ENCODE data around the gene OR5H14.

DNA sequence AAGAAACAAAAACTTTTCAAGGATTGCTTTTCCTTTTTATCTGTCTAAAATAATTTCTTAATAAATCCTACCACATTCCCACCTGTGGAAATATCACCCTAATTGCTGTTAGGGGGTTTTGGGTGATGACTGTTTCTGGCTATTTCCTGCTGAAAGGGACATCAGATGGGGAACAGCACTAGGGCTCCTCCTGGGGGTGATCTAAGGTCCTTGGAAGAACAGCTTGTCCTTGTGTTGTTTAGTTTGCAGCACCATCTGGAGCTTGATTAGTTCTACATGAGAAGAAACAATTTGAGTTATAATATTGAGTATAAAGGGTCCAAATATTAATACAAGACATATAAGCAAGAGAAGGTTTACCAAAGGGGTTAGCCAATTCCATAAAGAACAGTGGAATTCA lies 37.9 kb downstream of the OR5H14 start:
- TF ChIP-seq, protein P1, sequence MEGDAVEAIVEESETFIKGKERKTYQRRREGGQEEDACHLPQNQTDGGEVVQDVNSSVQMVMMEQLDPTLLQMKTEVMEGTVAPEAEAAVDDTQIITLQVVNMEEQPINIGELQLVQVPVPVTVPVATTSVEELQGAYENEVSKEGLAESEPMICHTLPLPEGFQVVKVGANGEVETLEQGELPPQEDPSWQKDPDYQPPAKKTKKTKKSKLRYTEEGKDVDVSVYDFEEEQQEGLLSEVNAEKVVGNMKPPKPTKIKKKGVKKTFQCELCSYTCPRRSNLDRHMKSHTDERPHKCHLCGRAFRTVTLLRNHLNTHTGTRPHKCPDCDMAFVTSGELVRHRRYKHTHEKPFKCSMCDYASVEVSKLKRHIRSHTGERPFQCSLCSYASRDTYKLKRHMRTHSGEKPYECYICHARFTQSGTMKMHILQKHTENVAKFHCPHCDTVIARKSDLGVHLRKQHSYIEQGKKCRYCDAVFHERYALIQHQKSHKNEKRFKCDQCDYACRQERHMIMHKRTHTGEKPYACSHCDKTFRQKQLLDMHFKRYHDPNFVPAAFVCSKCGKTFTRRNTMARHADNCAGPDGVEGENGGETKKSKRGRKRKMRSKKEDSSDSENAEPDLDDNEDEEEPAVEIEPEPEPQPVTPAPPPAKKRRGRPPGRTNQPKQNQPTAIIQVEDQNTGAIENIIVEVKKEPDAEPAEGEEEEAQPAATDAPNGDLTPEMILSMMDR (IDR thresholded peaks at IDR 0.05), result peak; percentile 31; the same call in 1 of the 2 replicates
- TF ChIP-seq TCF7L2 (IDR thresholded peaks at IDR 0.05; ENCODE audit: low read depth, low read length), result no peak
- TF ChIP-seq, protein P2, sequence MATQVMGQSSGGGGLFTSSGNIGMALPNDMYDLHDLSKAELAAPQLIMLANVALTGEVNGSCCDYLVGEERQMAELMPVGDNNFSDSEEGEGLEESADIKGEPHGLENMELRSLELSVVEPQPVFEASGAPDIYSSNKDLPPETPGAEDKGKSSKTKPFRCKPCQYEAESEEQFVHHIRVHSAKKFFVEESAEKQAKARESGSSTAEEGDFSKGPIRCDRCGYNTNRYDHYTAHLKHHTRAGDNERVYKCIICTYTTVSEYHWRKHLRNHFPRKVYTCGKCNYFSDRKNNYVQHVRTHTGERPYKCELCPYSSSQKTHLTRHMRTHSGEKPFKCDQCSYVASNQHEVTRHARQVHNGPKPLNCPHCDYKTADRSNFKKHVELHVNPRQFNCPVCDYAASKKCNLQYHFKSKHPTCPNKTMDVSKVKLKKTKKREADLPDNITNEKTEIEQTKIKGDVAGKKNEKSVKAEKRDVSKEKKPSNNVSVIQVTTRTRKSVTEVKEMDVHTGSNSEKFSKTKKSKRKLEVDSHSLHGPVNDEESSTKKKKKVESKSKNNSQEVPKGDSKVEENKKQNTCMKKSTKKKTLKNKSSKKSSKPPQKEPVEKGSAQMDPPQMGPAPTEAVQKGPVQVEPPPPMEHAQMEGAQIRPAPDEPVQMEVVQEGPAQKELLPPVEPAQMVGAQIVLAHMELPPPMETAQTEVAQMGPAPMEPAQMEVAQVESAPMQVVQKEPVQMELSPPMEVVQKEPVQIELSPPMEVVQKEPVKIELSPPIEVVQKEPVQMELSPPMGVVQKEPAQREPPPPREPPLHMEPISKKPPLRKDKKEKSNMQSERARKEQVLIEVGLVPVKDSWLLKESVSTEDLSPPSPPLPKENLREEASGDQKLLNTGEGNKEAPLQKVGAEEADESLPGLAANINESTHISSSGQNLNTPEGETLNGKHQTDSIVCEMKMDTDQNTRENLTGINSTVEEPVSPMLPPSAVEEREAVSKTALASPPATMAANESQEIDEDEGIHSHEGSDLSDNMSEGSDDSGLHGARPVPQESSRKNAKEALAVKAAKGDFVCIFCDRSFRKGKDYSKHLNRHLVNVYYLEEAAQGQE (IDR thresholded peaks at IDR 0.05; ENCODE audit: insufficient read depth in 1 of 2, low read depth in 2 of 2, low read length in 1 of 2), result no peak
